NCI-H524 (cell line): ENCODE data around the gene NRG3.

Source experiments
- DNase-seq, 2 experiments: peaks; one replicate each; lab custom pipeline; 2025; lab: John Stamatoyannopoulos, UW

Gene NRG3

DNA sequence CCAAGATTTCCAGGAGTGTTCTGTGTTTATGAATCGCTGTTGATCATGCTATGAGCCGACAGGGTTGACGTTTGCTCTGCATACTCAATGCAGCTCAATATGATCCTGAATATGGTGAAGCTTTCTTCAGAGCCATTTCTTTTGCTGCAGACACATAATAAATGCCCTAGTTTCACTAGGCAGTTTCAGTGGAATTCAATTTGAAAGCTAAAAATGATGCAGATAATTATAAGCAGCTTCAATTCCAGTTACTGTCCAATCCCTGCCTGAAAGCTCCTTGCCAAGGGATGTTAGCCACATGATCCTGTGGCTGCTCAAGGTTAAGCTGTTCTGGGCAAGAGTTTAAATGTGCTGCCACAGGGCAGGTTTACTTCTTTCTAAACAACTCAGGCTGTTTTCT, 805.6 kb downstream of the NRG3 start:
- no peak for DNase-seq

DNA sequence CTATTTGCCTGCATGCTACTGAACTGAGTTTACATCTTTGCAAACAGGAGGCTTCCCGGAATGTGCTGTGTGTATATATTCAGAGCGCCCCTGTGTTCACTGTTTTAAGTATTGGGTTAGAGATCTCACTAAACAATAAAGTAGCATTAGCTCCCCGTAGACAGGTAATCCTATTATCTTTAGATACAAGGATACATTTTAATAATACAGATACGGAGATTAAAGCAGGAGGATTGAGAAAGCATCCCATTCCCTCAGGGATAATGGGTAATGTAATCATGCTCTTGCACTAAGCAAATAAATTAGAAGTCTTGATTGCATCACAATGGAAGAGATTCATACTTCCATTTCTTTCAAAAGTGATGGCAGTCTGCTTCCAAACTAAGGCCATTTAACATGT, 809.0 kb downstream of the NRG3 start:
- DNase-seq = peak in 1 of 2 experiments; percentile 44

DNA sequence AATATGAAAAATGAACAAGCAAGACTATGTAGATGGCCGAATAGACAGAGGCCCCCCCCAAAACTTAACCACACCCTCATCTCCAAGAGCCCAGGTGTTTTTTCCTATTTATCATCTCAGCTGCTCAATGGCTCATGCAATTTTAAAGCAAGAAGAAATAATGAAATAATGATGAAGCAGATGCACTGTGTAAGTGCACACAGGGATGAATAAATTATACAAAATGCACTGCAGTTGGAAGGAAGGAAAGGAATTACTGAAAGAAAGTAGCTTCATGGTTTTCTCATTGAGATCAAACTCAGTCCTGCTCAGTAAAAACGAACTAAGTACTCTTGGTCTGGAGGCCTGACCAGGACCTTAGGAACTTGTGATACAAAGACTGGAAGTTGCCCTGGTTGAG, 810.1 kb downstream of the NRG3 start:
- no peak for DNase-seq

DNA sequence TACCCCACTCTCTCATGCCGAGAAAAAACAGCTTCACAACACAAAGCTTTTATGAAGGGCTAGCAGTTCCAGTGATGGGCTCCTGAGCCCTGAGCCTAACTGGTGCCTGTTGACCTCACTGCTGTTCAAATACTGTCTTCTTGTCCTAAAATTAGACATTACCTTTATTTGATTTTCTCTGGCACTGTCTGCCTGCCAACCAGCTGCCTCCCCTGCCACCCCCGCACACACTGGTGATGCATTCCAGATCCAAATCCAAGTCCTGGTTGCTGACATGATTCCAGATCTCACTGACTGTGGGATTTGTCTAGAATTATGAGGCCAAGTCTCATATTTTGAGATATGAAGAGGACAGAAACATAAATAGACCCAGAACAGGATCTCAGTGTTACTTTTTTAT, 816.2 kb downstream of the NRG3 start:
- DNase-seq = no peak

DNA sequence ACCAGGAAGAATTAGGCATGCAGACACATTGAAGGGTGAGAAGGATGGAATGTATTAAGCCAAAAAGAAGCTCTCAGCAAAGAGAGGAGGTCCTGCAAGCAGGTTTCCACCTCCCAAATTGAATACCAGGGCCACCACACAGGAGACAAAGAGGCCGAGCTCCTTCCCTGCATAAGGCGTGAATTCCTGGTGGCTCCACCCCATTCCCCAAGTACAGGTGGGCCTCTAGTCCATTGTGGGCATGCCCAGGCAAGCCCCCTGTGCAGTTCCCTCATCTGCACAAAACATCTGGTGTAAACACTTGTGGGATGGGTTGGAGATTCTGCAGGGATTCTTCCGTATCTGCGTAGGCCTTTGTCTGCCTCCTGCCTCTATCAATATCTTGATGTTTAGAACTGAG, 817.5 kb downstream of the NRG3 start:
- no peak for DNase-seq

DNA sequence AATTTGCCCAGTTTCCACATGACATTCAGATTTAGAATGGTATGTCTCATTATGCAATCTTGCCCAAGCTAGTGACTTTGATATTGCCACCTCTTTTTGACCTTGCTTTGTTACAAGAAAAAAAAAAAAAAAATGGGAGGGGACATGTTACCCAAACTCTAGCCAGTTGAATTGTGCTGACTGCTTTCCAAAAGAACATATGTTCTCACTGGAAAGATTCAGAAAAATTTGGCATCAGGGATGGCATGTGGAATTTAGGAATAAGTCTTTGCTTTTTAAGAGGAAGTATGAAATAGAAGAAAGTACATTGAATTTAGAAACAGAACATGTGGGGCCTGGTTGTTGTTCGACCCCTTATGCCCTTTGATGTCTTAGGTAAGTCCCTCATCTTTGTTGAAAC, 846.8 kb downstream of the NRG3 start:
- DNase-seq = no peak

DNA sequence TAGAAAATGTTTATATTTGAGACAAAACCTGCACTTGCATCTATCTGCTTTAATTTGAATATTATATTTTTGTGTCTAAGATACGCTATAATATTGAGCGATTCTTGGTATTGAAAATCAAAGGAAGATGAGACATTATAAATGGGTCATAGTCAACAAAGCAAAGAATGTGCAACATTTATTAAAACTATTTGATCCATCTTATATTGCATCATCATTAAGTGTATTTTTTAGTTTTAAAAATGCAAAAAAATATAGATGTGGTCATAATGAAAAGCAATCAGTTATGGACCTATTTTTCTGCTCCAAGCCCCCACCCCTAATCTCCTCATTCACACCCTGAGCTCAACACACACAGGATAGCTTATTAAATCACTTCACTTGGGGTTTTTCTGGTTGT, 847.3 kb downstream of the NRG3 start:
- no peak for DNase-seq

DNA sequence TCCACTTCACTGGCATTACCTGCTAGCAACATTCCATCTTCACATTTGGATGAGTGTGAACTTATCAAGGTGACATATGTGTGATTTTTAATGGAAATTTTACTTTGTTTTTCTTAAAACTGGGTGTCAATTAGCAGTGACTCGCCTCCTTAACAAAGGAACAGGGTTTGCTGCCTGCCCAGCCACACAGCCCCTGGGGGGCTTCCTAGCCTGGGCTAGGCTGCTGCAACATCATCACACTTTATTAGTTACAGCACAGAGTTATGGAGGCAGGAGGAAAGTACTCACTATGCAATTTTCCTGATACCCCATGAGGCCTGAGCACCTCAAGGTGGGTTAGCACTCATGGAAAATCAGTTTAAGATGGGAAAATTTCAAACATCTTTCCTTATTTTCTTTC, 861.3 kb downstream of the NRG3 start:
- DNase-seq = no peak

DNA sequence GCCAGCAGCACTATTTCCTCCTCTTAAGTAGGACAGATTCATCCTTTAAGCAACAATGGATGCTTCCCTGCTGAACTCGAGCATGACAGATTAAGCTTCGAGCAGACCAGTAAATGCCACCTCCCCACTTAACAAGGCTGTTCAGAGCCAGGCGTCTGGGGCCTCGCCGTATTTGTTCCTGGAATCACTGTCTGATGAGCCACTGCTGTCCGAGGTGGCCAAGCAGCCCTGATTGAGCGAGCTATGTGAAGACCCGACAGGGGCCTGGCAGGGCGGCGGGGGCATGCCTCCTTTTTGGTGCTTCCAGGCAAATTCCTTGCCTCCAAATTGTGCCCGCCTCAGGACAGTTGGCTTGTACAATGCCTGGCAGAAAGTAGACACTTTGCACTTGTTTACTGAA, 862.6 kb downstream of the NRG3 start:
- DNase-seq = no peak

DNA sequence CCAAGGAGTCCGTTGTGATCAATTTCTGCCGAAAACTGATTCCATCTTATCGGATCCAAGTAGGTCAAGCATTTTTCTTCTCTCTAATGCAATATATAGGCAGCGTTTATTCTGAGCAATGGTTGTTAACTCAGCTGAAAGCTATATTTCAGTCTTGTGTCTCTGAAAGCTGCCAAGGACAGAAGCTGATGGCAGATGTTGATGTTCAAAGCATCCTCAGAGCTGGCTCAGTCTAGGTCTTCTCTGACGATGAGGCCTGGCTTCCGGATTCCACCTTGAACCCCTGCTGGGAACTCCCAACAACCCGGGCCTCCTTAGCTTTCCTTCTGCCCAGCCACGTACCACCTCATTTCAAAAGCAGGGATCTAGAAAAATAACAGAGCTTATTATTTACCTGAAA, 863.6 kb downstream of the NRG3 start:
- no peak for DNase-seq

DNA sequence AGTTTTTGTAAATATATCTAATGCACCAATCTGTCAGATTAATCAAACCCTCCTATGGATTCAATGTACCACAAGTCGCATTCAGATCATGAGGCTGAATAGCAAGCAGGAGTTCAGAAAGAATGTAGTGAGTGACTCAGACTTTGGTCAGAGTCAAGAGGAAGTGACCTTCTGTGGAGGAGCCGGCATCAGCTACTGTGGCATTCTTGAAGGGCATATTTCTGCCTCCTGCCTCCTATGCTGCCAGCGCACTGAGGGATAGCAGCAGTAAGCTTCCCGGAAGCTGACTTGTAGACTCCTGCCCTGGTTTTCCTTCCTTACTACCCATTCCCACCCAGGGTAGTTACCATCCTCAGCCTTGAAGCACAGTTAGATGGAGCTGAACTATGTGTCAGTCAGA, 867.5 kb downstream of the NRG3 start:
- DNase-seq = no peak

DNA sequence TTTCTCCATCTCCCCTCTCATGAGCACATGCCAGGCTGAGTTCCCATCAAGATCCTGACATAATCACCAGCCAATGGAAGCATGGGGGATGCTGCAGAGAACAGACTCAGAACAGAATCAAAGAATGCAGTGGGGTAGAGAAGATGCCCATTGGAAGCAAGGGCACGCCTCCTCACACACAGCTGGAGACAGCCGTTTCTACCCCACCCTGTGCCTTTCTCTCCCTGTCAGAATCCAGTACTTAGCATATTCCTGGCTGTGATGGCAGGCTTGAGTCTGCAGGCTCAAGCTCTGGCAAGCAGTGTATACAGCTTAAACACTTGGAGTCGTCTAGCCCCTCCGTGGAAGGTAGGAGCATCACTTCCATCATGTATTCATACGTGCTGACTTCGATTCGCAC, 867.9 kb downstream of the NRG3 start:
- DNase-seq = no peak

DNA sequence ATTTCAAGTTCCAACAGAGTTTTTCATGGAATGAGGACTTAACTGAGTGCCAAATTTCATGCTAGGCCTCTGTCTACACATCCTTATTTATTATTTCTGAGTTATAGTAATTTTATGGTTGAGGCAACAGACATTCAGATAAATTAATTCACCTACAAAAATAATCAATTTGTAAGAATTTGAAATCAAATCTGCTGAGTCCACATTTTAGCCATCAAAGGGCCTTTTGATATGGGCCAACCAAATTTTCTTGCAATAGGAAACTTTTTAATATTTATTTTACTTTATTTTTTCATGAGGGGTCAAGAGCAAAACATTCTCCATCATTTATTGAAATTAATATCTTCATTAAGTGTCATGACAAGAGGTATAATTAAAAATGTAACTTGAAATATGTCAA, 875.5 kb downstream of the NRG3 start:
- no peak for DNase-seq

DNA sequence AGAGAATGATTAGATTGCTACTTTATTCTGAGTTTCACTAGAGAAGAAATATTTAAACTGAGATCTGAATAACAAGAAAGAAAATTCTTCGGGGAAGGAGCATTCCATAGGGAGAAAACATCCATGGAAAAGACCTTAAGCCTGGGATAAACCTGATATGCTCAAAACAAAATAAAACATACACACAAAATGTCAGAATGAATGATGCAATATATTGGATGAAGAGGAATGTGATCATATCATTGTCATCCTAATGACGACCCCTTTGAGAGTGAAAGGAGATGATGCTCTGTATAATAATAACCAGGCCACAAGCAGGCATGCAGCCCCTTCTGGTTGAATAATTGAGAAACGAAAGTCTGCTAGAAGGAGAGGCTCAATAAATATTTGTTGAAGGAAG, 882.4 kb downstream of the NRG3 start:
- no peak for DNase-seq

DNA sequence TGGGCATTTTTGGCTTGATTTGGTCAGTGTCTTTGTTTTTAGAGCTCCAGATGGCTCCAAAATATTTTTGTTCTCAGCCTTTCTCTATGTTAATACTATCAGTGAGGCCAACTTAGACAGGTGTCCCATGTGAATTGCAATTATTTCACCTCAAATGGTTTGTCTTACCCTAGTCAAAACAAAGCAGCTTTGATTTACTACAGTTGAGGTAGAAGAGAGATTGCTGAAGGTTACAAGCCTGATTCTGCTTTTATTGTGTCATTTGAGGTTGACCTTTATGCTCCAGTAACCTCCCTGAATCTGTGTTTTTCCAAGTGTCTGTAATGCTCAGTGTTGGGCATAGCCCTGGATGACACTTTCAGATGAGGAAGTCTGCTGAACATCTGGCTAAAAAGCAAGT, 882.9 kb downstream of the NRG3 start:
- DNase-seq = no peak

DNA sequence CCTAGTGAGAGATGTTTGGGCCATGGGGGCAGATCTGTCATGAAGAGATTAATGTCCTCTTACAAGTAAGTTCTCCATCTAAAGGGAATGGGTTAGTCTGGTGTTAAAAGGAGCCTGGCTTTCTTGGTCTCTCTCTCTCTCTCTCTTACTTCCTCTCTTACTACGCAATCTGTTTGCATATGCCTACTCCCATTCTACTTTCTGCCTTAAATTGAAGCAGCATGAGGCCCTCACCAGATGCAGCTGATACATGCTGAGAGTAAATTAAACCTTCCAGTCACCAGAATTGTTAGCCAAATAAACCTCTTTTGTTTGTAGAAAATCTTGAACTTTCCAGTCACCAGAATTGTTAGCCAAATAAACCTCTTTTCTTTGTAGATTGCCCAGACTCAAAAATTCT, 884.1 kb downstream of the NRG3 start:
- no peak for DNase-seq

DNA sequence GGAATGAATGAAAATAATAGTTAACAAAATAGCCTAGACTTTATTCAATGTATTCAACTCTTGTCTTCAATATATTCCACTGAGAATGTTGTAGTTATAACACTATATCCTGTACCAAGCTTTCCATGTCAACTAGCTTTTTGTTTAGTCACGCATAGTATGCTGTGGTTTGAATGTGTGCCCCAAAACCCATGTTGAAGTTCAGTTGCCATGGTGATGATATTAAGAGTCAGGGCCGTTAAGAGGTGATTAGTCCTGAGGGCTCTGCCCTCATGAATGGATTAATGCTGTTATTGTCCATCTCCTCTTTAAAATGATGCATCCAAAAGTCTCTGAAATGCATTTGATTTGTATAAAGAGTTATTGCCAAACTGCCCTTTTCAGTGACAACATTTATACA, 887.6 kb downstream of the NRG3 start:
- no peak for DNase-seq

DNA sequence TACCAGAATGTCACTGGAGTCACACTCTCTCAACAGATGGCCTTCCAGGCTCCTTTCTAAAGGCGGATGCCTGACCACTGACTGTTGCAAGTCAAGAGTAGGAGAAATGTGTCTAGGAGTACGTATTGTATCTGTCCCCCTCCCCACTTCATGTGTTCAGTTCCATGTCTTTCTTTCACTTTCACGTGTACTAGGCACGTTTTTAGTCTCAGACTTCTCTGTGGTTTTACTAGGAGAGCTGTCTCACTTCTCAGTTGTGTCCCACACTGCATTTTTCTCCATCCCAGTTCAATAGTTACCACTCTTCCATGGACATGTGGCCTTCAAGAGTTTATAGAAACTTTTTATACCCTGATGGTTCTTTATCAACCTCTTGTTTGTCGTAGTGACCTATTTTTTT, 893.0 kb downstream of the NRG3 start:
- DNase-seq = no peak

DNA sequence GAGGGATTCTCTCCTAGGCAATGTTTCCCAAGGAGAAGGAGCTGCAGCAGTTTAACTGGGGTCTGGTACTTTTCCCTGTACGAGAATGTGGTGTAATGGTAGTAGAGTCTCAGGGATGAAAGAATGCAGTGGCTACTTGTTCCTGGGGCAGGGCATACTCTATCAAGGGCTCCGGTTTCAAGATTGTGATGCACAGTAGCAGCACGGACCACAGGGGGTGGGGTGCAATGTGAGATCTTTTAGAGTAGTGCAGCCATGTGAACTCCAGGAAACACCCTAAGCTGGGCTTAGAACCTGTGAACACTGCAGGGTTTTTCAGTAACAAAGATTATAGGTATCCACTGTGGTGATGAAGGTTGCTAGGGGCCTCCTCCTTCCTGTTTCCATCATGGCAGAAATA, 903.9 kb downstream of the NRG3 start:
- DNase-seq = no peak

DNA sequence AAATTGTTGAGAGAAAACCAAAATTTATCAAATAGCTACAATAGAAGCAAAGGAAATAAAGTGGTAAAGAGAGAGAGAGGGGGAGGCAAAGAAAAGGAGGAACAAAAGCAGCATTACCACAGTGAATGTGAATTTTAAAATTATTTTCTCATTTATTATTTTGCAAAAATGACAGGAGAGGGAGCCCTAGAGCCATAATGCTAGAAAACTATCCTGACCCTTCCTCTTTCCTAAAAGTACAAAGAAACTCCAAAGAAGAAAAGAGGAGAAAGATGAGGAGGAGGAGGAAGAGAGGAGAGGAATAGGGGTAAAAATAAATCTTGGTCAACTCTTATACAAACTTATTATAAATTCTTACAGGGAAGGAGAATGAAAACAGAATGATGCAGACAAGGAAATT, 921.5 kb downstream of the NRG3 start:
- DNase-seq = no peak

DNA sequence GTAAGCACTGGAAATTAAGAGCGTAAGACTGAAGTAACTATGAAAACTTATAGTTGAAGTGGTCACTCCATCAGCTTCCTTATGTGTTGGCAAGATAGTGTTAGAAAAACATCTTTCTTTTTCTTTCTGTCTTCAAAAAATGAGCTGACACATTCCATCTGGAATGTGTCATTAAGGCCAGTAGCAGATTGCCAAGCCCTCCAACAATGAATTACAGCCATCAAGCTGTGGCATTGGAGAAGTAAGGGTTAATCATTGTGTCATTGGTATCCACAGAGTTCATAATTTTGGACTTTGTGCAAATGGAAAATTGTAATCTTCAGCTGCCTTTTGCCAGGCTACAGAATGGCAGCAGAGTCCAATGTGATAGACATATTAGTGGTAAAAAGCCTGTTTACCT, 926.3 kb downstream of the NRG3 start:
- DNase-seq = no peak

DNA sequence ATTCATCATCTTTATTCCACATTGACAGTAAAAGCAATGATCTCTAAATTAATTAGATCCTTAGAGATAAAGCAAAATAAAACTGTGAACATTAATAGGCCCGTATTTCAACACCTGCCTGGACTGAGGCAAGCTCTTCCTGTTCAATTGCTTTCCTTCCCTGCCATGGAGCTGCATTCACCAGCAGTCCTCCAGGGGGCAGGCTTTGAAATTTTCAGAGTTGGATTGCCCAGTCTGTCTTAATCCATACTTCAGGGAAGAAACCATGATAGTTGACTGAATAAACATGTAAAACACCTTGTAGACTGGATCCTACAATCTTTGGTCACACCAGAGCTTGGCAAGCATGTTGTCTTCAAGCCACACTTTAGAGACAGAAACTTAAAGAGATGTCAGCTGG, 936.6 kb downstream of the NRG3 start:
- DNase-seq = peak in 1 of 2 experiments; percentile 11

DNA sequence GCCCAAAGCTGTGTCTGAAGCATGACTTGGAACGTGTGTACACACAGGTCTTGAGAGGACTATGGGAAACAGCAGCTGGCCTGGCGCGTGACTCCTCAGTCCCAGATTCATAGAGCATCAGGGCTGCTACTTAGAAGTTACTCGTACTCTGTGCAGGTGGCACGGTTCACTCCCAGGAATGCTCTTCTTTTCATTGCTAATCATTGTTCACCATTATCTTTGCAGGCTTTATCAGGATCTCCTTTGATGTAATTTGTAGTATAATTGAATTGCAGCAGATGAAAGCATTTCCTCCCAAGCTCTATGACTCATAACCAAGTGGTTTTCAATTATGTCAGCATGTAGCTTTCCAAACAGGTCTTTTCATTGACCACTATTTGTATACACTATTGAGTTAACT, 938.9 kb downstream of the NRG3 start:
- DNase-seq = no peak

DNA sequence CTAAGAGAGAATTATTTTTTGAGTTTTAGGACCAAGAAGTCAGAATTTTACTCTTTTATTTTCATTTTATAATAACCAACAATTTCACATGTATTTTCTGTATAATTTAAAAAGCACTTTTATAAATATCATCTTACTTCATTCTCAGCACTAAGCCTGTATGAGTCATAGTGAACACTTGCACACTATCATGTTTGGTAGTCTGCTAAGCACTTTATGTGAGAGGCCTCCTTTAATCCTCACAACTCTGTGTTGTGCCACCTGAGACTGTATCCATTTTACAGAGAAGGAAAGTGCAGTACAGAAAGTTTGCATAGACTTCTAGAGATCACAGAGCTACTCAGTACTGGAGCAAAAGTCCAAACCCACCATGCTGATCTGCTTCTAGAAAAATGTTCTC, 939.6 kb downstream of the NRG3 start:
- DNase-seq = no peak

DNA sequence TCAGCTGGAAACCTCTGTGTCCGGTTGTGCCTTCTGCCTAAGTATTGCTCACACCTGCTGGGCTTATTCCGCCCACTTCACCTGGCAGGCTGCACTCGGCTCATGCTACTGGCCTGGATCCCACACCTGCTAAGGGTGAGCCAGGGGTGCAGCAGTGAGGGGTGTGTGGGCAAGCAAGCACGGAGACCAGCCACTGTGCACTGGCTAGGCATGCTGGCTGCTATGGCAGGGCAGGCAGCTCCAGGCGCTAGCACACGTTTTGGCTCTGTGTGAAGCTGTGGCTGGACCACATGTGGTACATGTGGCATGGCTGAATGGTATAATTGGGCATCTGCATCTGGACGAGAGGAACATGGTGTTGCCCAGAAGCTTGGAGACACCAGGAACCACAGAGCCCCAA, 940.7 kb downstream of the NRG3 start:
- DNase-seq = no peak
